Aorta (tissue), 5 donors: ENCODE results near the gene STAT5A. TPM values are rescaled to one million over a fixed set of nuclear protein-coding genes. Genes with fewer than 3 reads are reported as not detected.
"Not testable (repeated sequence)": the region's sequence is repeated elsewhere in the genome, so short reads cannot be mapped to it uniquely, and the experiment has no call there.

ENCODE experiments used
- ATAC-seq: fragments of 200-7000 bp; cut with Tn5 transposase; one replicate; pipeline ENCODE4 v1.9.1; 2022; ENCODE audit warnings: moderate library complexity; ENCODE audit not compliant: low FRiP score
- DNase-seq, 2 donors: peaks; one replicate each; pipeline ENCODE4 v3.0.0-alpha.2; 2020
- H3K27ac ChIP-seq, 2 donors: one replicate each; pipeline ENCODE4 v1.5.1; 2013; ENCODE audit warnings: low read length in 2 of 2, mild to moderate bottlenecking in 2 of 2, moderate library complexity in 2 of 2, control low read depth in 1 of 2, inconsistent platforms in 1 of 2, low read depth in 1 of 2
- H3K27me3 ChIP-seq, 2 donors: one replicate each; pipeline ENCODE4 v1.6.1; 2013; ENCODE audit warnings: control low read depth in 1 of 2, low read length in 1 of 2, mild to moderate bottlenecking in 1 of 2, moderate library complexity in 1 of 2; ENCODE audit not compliant: insufficient read depth in 2 of 2, control insufficient read depth in 1 of 2
- H3K36me3 ChIP-seq, 2 donors: one replicate each; pipeline ENCODE4 v1.6.1; 2013; ENCODE audit warnings: control low read depth in 1 of 2, low read length in 1 of 2, mild to moderate bottlenecking in 1 of 2; ENCODE audit not compliant: insufficient read depth in 2 of 2, control insufficient read depth in 1 of 2
- H3K4me1 ChIP-seq, 2 donors: one replicate each; pipeline ENCODE4 v1.6.1; 2013; ENCODE audit warnings: low read length in 2 of 2, control low read depth in 1 of 2, mild to moderate bottlenecking in 1 of 2, moderate library complexity in 1 of 2; ENCODE audit not compliant: insufficient read depth in 2 of 2, control insufficient read depth in 1 of 2
- H3K4me3 ChIP-seq, 2 donors: one replicate each; pipeline ENCODE4 v1.5.1; 2013; ENCODE audit warnings: low read length in 2 of 2, control low read depth in 1 of 2, mild to moderate bottlenecking in 1 of 2
- H3K9me3 ChIP-seq: one replicate; pipeline ENCODE4 v1.6.1; 2013; ENCODE audit warnings: mild to moderate bottlenecking, low read length; ENCODE audit not compliant: control insufficient read depth
- WGBS, 2 donors: extraction: QIAGEN DNeasy Blood & Tissue Kit; methylation state at CpG; one replicate each; pipeline ENCODE4 v1.1.7; 2013; 5-methylcytosine and 5-hydroxymethylcytosine counted together
- intact Hi-C, 2 donors: fragments of 100-400 bp; cut with DNase I; formaldehyde crosslinking; loops; one replicate each; pipeline versions ENCODE4 v1.14.2 to v1.15.0; 2022
- polyA plus RNA-seq, 2 donors: library from polyadenylated mRNA; stranded (reverse); fragments of 200-250 nt; gene quantifications; one replicate each; pipeline ENCODE4 v1.2.3, GENCODE V29; 2013
- total RNA-seq, 2 donors: library from RNA; stranded (reverse); fragmentation: NEBNext Ultra II Directional; extraction: Animal tissue kit (Norgen Biotek cat#: 25700); gene quantifications; one replicate each; pipeline ENCODE4 v1.2.1, GENCODE V29; 2021
- donor health status: healthy with polysubstance abuse.
- donor health status: Bipolar disorder and iron deficiency.
- donor health status: DM: no; HTN: no; CAD: no.
- donor health status: DM: no; HTN: no; CAD: no.
- donor health status: DM: yes; HTN: yes; CAD: no.

Gene STAT5A
- total and polyA plus RNA-seq, 4 donors: 10.9 to 63.2 (median 31.4) TPM

GRCh38 chr17:42260318-42260717, 28.0 kb upstream of the STAT5A start:
- H3K9me3 ChIP-seq: no peaks in the 10 kb centered on the region
- H3K36me3 ChIP-seq: no peaks in the 10 kb centered on the region
- no peak overlapping the region for H3K4me3 ChIP-seq
- ATAC-seq: no peak
- peaks cover 0 to 4% of the 10 kb centered on the region in 2 donors for H3K4me1 ChIP-seq
- H3K27ac ChIP-seq: no peak overlapping the region
- DNase-seq: no peak
- 71 to 76% methylated on average over 6 of the region's 6 CpGs for WGBS, 2 donors
- H3K27me3 ChIP-seq: no peaks in the 10 kb centered on the region
- intact Hi-C loops: no loop called here

- intact Hi-C loops, H3K9me3 ChIP-seq, H3K27ac ChIP-seq, ATAC-seq, H3K4me3 ChIP-seq, H3K36me3 ChIP-seq, H3K27me3 ChIP-seq, DNase-seq, H3K4me1 ChIP-seq: not testable (repeated sequence)
- WGBS, 2 donors: 89% methylated on average over 2 of the region's 4 CpGs; no CpG with 5 or more reads in 1 of the 2 donors
Measured at GRCh38 chr17:42264366-42264765, 23.9 kb upstream of the STAT5A start.

GRCh38 chr17:42266462-42266861, 21.8 kb upstream of the STAT5A start:
- 66 to 76% methylated on average over 2 of the region's 2 CpGs for WGBS, 2 donors
- no peak for ATAC-seq
- H3K27me3 ChIP-seq: no peaks in the 10 kb centered on the region
- intact Hi-C loops: no loop called here
- H3K36me3 ChIP-seq: no peaks in the 10 kb centered on the region
- H3K4me3 ChIP-seq: no peak overlapping the region
- no peak for DNase-seq
- H3K4me1 ChIP-seq: no peaks in the 10 kb centered on the region
- no peaks in the 10 kb centered on the region for H3K9me3 ChIP-seq
- H3K27ac ChIP-seq: no peak overlapping the region

GRCh38 chr17:42266918-42267766, 21.2 kb upstream of the STAT5A start:
- DNase-seq (no peak), ATAC-seq (no peak)
- intact Hi-C loops: no loop called here
- H3K9me3 ChIP-seq: no peaks in the 10 kb centered on the region
- H3K36me3 ChIP-seq: no peaks in the 10 kb centered on the region
- no peaks in the 10 kb centered on the region for H3K27me3 ChIP-seq
- 75 to 80% methylated on average over 9 of the region's 9 CpGs for WGBS, 2 donors
- H3K4me3 ChIP-seq: no peak overlapping the region
- no peaks in the 10 kb centered on the region for H3K4me1 ChIP-seq
- H3K27ac ChIP-seq: no peak overlapping the region

- Histone ChIP-seq H3K36me3 (no peaks in the 10 kb centered on the region), H3K9me3 (no peaks in the 10 kb centered on the region), H3K27ac (no peak overlapping the region), H3K27me3 (no peaks in the 10 kb centered on the region), H3K4me1 (no peaks in the 10 kb centered on the region), H3K4me3 (no peak overlapping the region)
- no peak for ATAC-seq
- 83 to 88% methylated on average over 5 of the region's 5 CpGs for WGBS, 2 donors
- intact Hi-C loops: no loop called here
- no peak for DNase-seq
Measured at GRCh38 chr17:42268236-42268635, 20.1 kb upstream of the STAT5A start.

- peaks cover 0 to 4% of the 10 kb centered on the region in 2 donors for H3K4me1 ChIP-seq
- WGBS, 2 donors: 67 to 76% methylated on average over 4 of the region's 4 CpGs
- intact Hi-C loops: no loop called here
- no peak for DNase-seq
- no peak overlapping the region for H3K4me3 ChIP-seq
- no peaks in the 10 kb centered on the region for H3K27me3 ChIP-seq
- no peak overlapping the region for H3K27ac ChIP-seq
- H3K9me3 ChIP-seq: no peaks in the 10 kb centered on the region
- no peak for ATAC-seq
- H3K36me3 ChIP-seq: no peaks in the 10 kb centered on the region
Measured at GRCh38 chr17:42270170-42270535, 18.1 kb upstream of the STAT5A start.

- no peaks in the 10 kb centered on the region for H3K27me3 ChIP-seq
- DNase-seq (no peak), ATAC-seq (no peak)
- H3K4me1 ChIP-seq: peaks cover 0 to 4% of the 10 kb centered on the region in 2 donors
- H3K4me3 ChIP-seq: no peak overlapping the region
- intact Hi-C loops: no loop called here
- no peak overlapping the region for H3K27ac ChIP-seq
- H3K36me3 ChIP-seq: no peaks in the 10 kb centered on the region
- no peaks in the 10 kb centered on the region for H3K9me3 ChIP-seq
- 66 to 68% methylated on average over 6 of the region's 6 CpGs for WGBS, 2 donors
Measured at GRCh38 chr17:42270596-42270995, 17.7 kb upstream of the STAT5A start.

GRCh38 chr17:42271006-42271778, 17.1 kb upstream of the STAT5A start:
- H3K27ac ChIP-seq: no peak overlapping the region
- WGBS, 2 donors: 79 to 86% methylated on average over 3 of the region's 3 CpGs
- H3K36me3 ChIP-seq: no peaks in the 10 kb centered on the region
- DNase-seq: no peak
- no peaks in the 10 kb centered on the region for H3K9me3 ChIP-seq
- H3K27me3 ChIP-seq: no peaks in the 10 kb centered on the region
- ATAC-seq: no peak
- no peak overlapping the region for H3K4me3 ChIP-seq
- intact Hi-C loops: no loop called here
- H3K4me1 ChIP-seq: peaks cover 0 to 4% of the 10 kb centered on the region in 2 donors

- Histone ChIP-seq H3K36me3 (no peaks in the 10 kb centered on the region), H3K4me1 (peaks cover 0 to 4% of the 10 kb centered on the region in 2 donors), H3K9me3 (no peaks in the 10 kb centered on the region), H3K27ac (no peak overlapping the region), H3K4me3 (no peak overlapping the region), H3K27me3 (no peaks in the 10 kb centered on the region)
- ATAC-seq (no peak), DNase-seq (no peak)
- intact Hi-C loops: no loop called here
Measured at GRCh38 chr17:42271779-42272035, 16.6 kb upstream of the STAT5A start.
